Cardiac muscle cell (in vitro differentiated cells and primary cell): ENCODE measurements around the gene DNHD1. TPM values are rescaled to one million over a fixed set of nuclear protein-coding genes. Genes with fewer than 3 reads are reported as not detected.
"Not testable (repeated sequence)": the region's sequence is repeated elsewhere in the genome, so short reads cannot be mapped to it uniquely, and the experiment has no call there.

Experiments
- DNase-seq, 2 donors: peaks; one replicate each; pipeline versions ENCODE4 v3.0.0 to v3.0.0-alpha.2; 2010 to 2017; ENCODE audit warnings: low read depth in 1 of 2, low spot score in 1 of 2
- H3K27ac ChIP-seq: fragments of 200-600 bp; sonication (generic); 2 replicates; pipeline ENCODE4 v1.5.1; 2016
- H3K27me3 ChIP-seq: fragments of 200-600 bp; sonication (generic); 2 replicates; pipeline ENCODE4 v1.6.0; 2016; ENCODE audit warnings: control low read depth
- H3K36me3 ChIP-seq: fragments of 200-600 bp; sonication (generic); 2 replicates; pipeline ENCODE4 v1.5.1; 2016; ENCODE audit warnings: control low read depth
- H3K4me1 ChIP-seq: fragments of 200-600 bp; sonication (generic); 2 replicates; pipeline ENCODE4 v1.8.1; 2017; ENCODE audit warnings: low read depth, mild to moderate bottlenecking, mixed run types
- H3K4me3 ChIP-seq: fragments of 200-600 bp; sonication (generic); 2 replicates; pipeline ENCODE4 v1.5.1; 2016; ENCODE audit warnings: mild to moderate bottlenecking
- H3K9me3 ChIP-seq: fragments of 200-600 bp; sonication (generic); 2 replicates; pipeline ENCODE4 v1.5.1; 2017; ENCODE audit warnings: low read depth, mild to moderate bottlenecking, control low read depth
- polyA plus RNA-seq: library from polyadenylated mRNA; unstranded; fragments of >200 nt; fragmentation: Nextera tagmentation; extraction: Ambion mirVana; gene quantifications from 2 replicates; pipeline ENCODE4 v1.2.1, GENCODE V29; 2016
- total RNA-seq: library from RNA; depleted of rRNA; stranded (reverse); fragments of >200 nt; gene quantifications from 2 replicates; pipeline ENCODE4 v1.2.3, GENCODE V29; 2016
- TF ChIP-seq, protein P1 (sequence below): IDR thresholded peaks from 2 replicates; pipeline ENCODE4 v1.5.1; 2012; ENCODE audit warnings: low read depth, mild to moderate bottlenecking, low read length

Gene DNHD1
- total and polyA plus RNA-seq, 2 experiments from 2014 or later = 8.8 to 24.5 TPM

GRCh38 chr11:6505577-6506240 is 8.6 kb downstream of the DNHD1 start:
- H3K27me3 ChIP-seq = no peaks in the 10 kb centered on the region
- no peaks in the 10 kb centered on the region for H3K4me1 ChIP-seq
- peak; percentile 29 to 76 for DNase-seq
- no peaks in the 10 kb centered on the region for H3K9me3 ChIP-seq
- H3K4me3 ChIP-seq = no peak overlapping the region
- peaks cover 16% of the 10 kb centered on the region for H3K36me3 ChIP-seq
- TF ChIP-seq, protein P1, sequence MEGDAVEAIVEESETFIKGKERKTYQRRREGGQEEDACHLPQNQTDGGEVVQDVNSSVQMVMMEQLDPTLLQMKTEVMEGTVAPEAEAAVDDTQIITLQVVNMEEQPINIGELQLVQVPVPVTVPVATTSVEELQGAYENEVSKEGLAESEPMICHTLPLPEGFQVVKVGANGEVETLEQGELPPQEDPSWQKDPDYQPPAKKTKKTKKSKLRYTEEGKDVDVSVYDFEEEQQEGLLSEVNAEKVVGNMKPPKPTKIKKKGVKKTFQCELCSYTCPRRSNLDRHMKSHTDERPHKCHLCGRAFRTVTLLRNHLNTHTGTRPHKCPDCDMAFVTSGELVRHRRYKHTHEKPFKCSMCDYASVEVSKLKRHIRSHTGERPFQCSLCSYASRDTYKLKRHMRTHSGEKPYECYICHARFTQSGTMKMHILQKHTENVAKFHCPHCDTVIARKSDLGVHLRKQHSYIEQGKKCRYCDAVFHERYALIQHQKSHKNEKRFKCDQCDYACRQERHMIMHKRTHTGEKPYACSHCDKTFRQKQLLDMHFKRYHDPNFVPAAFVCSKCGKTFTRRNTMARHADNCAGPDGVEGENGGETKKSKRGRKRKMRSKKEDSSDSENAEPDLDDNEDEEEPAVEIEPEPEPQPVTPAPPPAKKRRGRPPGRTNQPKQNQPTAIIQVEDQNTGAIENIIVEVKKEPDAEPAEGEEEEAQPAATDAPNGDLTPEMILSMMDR = peak; percentile 71
- no peak overlapping the region for H3K27ac ChIP-seq

DNA sequence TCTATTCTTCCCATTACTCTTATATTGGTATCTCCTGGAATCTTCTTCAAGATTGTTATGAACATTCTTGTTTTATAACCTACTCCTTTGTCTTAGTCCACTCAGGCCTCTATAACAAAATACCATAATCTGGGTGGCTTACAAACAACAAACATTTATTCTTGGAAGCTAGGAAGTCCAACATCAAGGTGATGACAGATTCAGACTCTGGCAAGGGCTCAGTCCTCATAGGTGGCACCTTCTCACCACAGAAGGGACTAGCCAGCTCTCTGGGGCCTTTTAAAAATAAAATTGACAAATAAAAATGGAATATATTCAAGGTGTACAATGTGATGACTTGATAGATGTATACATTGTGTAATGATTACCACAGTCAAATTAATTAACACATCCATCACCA is 19.8 kb downstream of the DNHD1 start:
- no peak overlapping the region for H3K27ac ChIP-seq
- H3K27me3 ChIP-seq = no peaks in the 10 kb centered on the region
- DNase-seq = no peak
- no peak overlapping the region for H3K4me3 ChIP-seq
- TF ChIP-seq, protein P1 = no peak
- H3K4me1 ChIP-seq = peaks cover 12% of the 10 kb centered on the region
- no peaks in the 10 kb centered on the region for H3K9me3 ChIP-seq
- H3K36me3 ChIP-seq = peaks cover 3% of the 10 kb centered on the region

DNA sequence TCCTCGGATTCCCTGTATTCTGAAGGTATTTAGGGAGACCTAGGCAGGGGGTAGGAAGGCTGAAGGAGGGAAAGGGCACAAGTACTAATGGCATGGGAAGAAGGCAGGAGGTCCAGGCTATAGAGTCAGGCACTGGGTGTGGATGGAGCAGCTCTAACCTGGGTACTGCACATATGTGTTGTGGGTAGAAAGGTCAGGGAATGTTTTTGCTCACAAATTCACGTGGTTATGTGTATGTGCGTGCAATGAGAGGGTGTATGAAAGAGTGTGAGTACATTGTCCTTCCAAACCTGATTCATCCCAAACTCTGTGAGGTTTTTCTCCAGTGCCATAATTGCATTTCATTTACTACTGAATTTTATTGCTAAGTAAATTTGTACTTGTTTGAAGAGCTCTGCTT is 23.2 kb downstream of the DNHD1 start:
- H3K9me3 ChIP-seq = no peaks in the 10 kb centered on the region
- no peak overlapping the region for H3K4me3 ChIP-seq
- peak overlapping the region; percentile 36 for H3K27ac ChIP-seq
- TF ChIP-seq, protein P1 = no peak
- peaks cover 7% of the 10 kb centered on the region for H3K4me1 ChIP-seq
- no peaks in the 10 kb centered on the region for H3K36me3 ChIP-seq
- no peak for DNase-seq
- no peaks in the 10 kb centered on the region for H3K27me3 ChIP-seq

- DNase-seq, H3K27ac ChIP-seq, H3K4me3 ChIP-seq, H3K27me3 ChIP-seq, H3K4me1 ChIP-seq, H3K36me3 ChIP-seq, H3K9me3 ChIP-seq: not testable (repeated sequence)
These were observed 24.9 kb downstream of the DNHD1 start for GRCh38 chr11:6521946-6522345.

GRCh38 chr11:6523253-6523652 is 26.2 kb downstream of the DNHD1 start:
- DNase-seq = peak in 1 of 2 donors; percentile 10
- no peak overlapping the region for H3K27ac ChIP-seq
- no peaks in the 10 kb centered on the region for H3K9me3 ChIP-seq
- no peaks in the 10 kb centered on the region for H3K4me1 ChIP-seq
- TF ChIP-seq, protein P1 = no peak
- no peak overlapping the region for H3K4me3 ChIP-seq
- no peaks in the 10 kb centered on the region for H3K36me3 ChIP-seq
- H3K27me3 ChIP-seq = no peaks in the 10 kb centered on the region

GRCh38 chr11:6526411-6527135 is 29.5 kb downstream of the DNHD1 start:
- Histone ChIP-seq H3K36me3 (peaks cover 7% of the 10 kb centered on the region), H3K27ac (no peak overlapping the region), H3K27me3 (no peaks in the 10 kb centered on the region), H3K9me3 (no peaks in the 10 kb centered on the region), H3K4me1 (no peaks in the 10 kb centered on the region), H3K4me3 (no peak overlapping the region)
- TF ChIP-seq, protein P1 = no peak
- DNase-seq = no peak
